ENCODE data around the gene MACC1.

The MACC1 gene

DNA sequence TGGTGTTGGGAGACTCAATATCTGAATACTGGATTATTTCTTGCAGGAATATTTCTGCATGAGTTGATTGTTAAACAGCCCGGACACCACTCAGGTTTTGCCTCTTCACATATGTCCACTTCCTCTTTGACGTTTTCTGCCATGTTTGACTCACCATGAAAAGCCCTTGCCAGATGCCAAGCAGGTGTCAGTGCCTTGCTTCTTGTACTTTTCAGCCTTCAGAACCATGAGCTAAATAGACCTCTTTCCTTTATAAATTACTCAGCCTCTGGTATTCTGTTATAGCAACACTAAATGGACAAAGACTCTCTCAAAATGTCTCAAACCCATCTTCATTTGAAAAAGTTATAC, 24.7 kb upstream of the MACC1 start:
- H3K4me3 ChIP-seq (ENCODE audit: low read depth, low read length) = no peak overlapping the region
- peak; percentile 7 to 24 for DNase-seq
- no peak overlapping the region for H4K12ac ChIP-seq (ENCODE audit: low read depth, low read length)
- peaks cover 1% of the 10 kb centered on the region for H3K9me3 ChIP-seq (ENCODE audit: insufficient read depth, low read depth, low read length)
- no peaks in the 10 kb centered on the region for H3K36me3 ChIP-seq (ENCODE audit: control insufficient read depth in 1 of 2, insufficient read depth in 2 of 2, low read length in 2 of 2)
- WGBS (ENCODE audit: extremely low coverage, insufficient coverage, insufficient read length) = no CpG with 5 or more reads among the region's 2 CpGs
- no peak overlapping the region for H2AFZ ChIP-seq (ENCODE audit: insufficient read depth, low read length, poor library complexity)
- H2BK120ac ChIP-seq (ENCODE audit: insufficient read depth, low read length, poor library complexity) = no peak overlapping the region
- peaks cover 2% of the 10 kb centered on the region for H3K79me1 ChIP-seq (ENCODE audit: low read length)
- no peak overlapping the region for H3K4me2 ChIP-seq (ENCODE audit: low read length)
- no peak overlapping the region for H3K27ac ChIP-seq (ENCODE audit: low read depth, low read length)
- H4K8ac ChIP-seq (ENCODE audit: low read depth, low read length) = no peak overlapping the region
- H3K4me1 ChIP-seq (ENCODE audit: control insufficient read depth in 1 of 2, insufficient read depth in 2 of 2, low read length in 2 of 2) = peaks cover 0 to 2% of the 10 kb centered on the region in 2 experiments
- H2BK12ac ChIP-seq (ENCODE audit: low read length) = no peak overlapping the region
- H3K14ac ChIP-seq (ENCODE audit: low read length) = no peak overlapping the region
- H4K91ac ChIP-seq (ENCODE audit: low read depth, low read length) = no peak overlapping the region
- no peak overlapping the region for H2AK5ac ChIP-seq (ENCODE audit: low read length)
- no peak overlapping the region for H2BK5ac ChIP-seq (ENCODE audit: low read depth, low read length, poor library complexity)
- no peak overlapping the region for H3K9ac ChIP-seq (ENCODE audit: low read length)
- no peaks in the 10 kb centered on the region for H3K27me3 ChIP-seq (ENCODE audit: insufficient read depth, low read length)
- H3K23ac ChIP-seq (ENCODE audit: low read length) = no peak overlapping the region
- H3K79me2 ChIP-seq (ENCODE audit: control insufficient read depth, insufficient read depth, low read length, poor library complexity) = no peaks in the 10 kb centered on the region
- no peak overlapping the region for H3K4ac ChIP-seq (ENCODE audit: low read depth, low read length)
- no peak overlapping the region for H3K18ac ChIP-seq (ENCODE audit: low read length)

DNA sequence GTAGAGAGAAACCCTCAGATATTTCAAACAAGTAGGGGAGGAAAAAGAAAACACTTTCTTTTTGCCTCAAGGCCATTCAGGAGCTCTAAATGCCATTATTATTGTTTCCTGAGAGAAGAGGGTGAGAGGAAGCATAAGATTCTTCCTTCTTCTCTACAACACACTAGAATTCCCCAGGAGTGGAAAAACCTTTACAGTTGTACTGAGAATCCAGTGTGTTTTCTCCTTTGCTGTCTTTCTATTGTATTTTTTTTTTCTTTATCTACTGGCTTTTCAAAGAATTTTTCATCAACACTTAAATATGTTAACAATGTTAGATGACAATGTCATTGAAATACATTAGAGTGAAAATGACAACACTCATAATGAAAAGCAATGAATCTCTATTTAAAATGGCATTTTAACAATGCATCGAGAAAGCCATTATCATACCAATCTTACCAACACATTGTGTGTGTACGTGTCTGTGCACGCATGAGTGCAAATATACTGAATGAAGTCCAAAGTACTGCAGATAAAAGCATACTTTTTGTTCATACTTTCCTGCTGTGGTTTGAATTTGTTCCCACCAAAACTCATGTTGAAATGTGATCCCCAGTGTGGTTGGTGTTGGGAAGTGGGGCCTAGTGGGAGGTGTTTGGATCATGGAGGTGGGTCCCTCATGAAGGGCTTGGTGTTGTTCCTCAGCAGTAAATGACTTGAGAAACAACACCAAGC, 24.2 kb upstream of the MACC1 start:
- H3K36me3 ChIP-seq (ENCODE audit: control insufficient read depth in 1 of 2, insufficient read depth in 2 of 2, low read length in 2 of 2) = no peaks in the 10 kb centered on the region
- no peak overlapping the region for H3K4ac ChIP-seq (ENCODE audit: low read depth, low read length)
- peaks cover 0 to 2% of the 10 kb centered on the region in 2 experiments for H3K4me1 ChIP-seq (ENCODE audit: control insufficient read depth in 1 of 2, insufficient read depth in 2 of 2, low read length in 2 of 2)
- no peak overlapping the region for H4K8ac ChIP-seq (ENCODE audit: low read depth, low read length)
- peak; percentile 32 to 80 for DNase-seq
- no peak overlapping the region for H3K4me3 ChIP-seq (ENCODE audit: low read depth, low read length)
- H3K18ac ChIP-seq (ENCODE audit: low read length) = no peak overlapping the region
- H4K12ac ChIP-seq (ENCODE audit: low read depth, low read length) = no peak overlapping the region
- WGBS (ENCODE audit: extremely low coverage, insufficient coverage, insufficient read length) = no CpG with 5 or more reads among the region's 3 CpGs
- no peak overlapping the region for H4K91ac ChIP-seq (ENCODE audit: low read depth, low read length)
- H2AK5ac ChIP-seq (ENCODE audit: low read length) = no peak overlapping the region
- H3K27me3 ChIP-seq (ENCODE audit: insufficient read depth, low read length) = no peaks in the 10 kb centered on the region
- H3K14ac ChIP-seq (ENCODE audit: low read length) = no peak overlapping the region
- H3K23ac ChIP-seq (ENCODE audit: low read length) = no peak overlapping the region
- H2BK120ac ChIP-seq (ENCODE audit: insufficient read depth, low read length, poor library complexity) = no peak overlapping the region
- H2BK12ac ChIP-seq (ENCODE audit: low read length) = no peak overlapping the region
- no peak overlapping the region for H3K27ac ChIP-seq (ENCODE audit: low read depth, low read length)
- peaks cover 1% of the 10 kb centered on the region for H3K9me3 ChIP-seq (ENCODE audit: insufficient read depth, low read depth, low read length)
- H3K9ac ChIP-seq (ENCODE audit: low read length) = no peak overlapping the region
- no peak overlapping the region for H2AFZ ChIP-seq (ENCODE audit: insufficient read depth, low read length, poor library complexity)
- H2BK5ac ChIP-seq (ENCODE audit: low read depth, low read length, poor library complexity) = no peak overlapping the region
- H3K79me2 ChIP-seq (ENCODE audit: control insufficient read depth, insufficient read depth, low read length, poor library complexity) = no peaks in the 10 kb centered on the region
- H3K79me1 ChIP-seq (ENCODE audit: low read length) = peaks cover 2% of the 10 kb centered on the region
- no peak overlapping the region for H3K4me2 ChIP-seq (ENCODE audit: low read length)

GRCh38 chr7:20240080-20240926, 23.1 kb upstream of the MACC1 start:
- no peak overlapping the region for H4K91ac ChIP-seq (ENCODE audit: low read depth, low read length)
- no peaks in the 10 kb centered on the region for H3K36me3 ChIP-seq (ENCODE audit: control insufficient read depth in 1 of 2, insufficient read depth in 2 of 2, low read length in 2 of 2)
- no CpG with 5 or more reads among the region's 9 CpGs for WGBS (ENCODE audit: extremely low coverage, insufficient coverage, insufficient read length)
- H2AK5ac ChIP-seq (ENCODE audit: low read length) = no peak overlapping the region
- no peak overlapping the region for H3K9ac ChIP-seq (ENCODE audit: low read length)
- peaks cover 0 to 2% of the 10 kb centered on the region in 2 experiments for H3K4me1 ChIP-seq (ENCODE audit: control insufficient read depth in 1 of 2, insufficient read depth in 2 of 2, low read length in 2 of 2)
- H3K27me3 ChIP-seq (ENCODE audit: insufficient read depth, low read length) = no peaks in the 10 kb centered on the region
- H3K9me3 ChIP-seq (ENCODE audit: insufficient read depth, low read depth, low read length) = peaks cover 1% of the 10 kb centered on the region
- H2BK5ac ChIP-seq (ENCODE audit: low read depth, low read length, poor library complexity) = no peak overlapping the region
- DNase-seq = no peak
- H3K4me2 ChIP-seq (ENCODE audit: low read length) = no peak overlapping the region
- H4K8ac ChIP-seq (ENCODE audit: low read depth, low read length) = no peak overlapping the region
- H3K4ac ChIP-seq (ENCODE audit: low read depth, low read length) = no peak overlapping the region
- peaks cover 2% of the 10 kb centered on the region for H3K79me1 ChIP-seq (ENCODE audit: low read length)
- no peak overlapping the region for H2BK12ac ChIP-seq (ENCODE audit: low read length)
- no peak overlapping the region for H3K4me3 ChIP-seq (ENCODE audit: low read depth, low read length)
- H3K14ac ChIP-seq (ENCODE audit: low read length) = no peak overlapping the region
- no peak overlapping the region for H2AFZ ChIP-seq (ENCODE audit: insufficient read depth, low read length, poor library complexity)
- H3K79me2 ChIP-seq (ENCODE audit: control insufficient read depth, insufficient read depth, low read length, poor library complexity) = no peaks in the 10 kb centered on the region
- H3K23ac ChIP-seq (ENCODE audit: low read length) = no peak overlapping the region
- H3K18ac ChIP-seq (ENCODE audit: low read length) = no peak overlapping the region
- H2BK120ac ChIP-seq (ENCODE audit: insufficient read depth, low read length, poor library complexity) = no peak overlapping the region
- no peak overlapping the region for H3K27ac ChIP-seq (ENCODE audit: low read depth, low read length)
- H4K12ac ChIP-seq (ENCODE audit: low read depth, low read length) = no peak overlapping the region

GRCh38 chr7:20238754-20239324, 21.7 kb upstream of the MACC1 start:
- no peak overlapping the region for H3K4me3 ChIP-seq (ENCODE audit: low read depth, low read length)
- H3K36me3 ChIP-seq (ENCODE audit: control insufficient read depth in 1 of 2, insufficient read depth in 2 of 2, low read length in 2 of 2) = no peaks in the 10 kb centered on the region
- no peak overlapping the region for H3K23ac ChIP-seq (ENCODE audit: low read length)
- no peaks in the 10 kb centered on the region for H3K27me3 ChIP-seq (ENCODE audit: insufficient read depth, low read length)
- no peak overlapping the region for H4K91ac ChIP-seq (ENCODE audit: low read depth, low read length)
- peaks cover 0 to 2% of the 10 kb centered on the region in 2 experiments for H3K4me1 ChIP-seq (ENCODE audit: control insufficient read depth in 1 of 2, insufficient read depth in 2 of 2, low read length in 2 of 2)
- H3K4me2 ChIP-seq (ENCODE audit: low read length) = no peak overlapping the region
- H3K9ac ChIP-seq (ENCODE audit: low read length) = no peak overlapping the region
- peak; percentile 54 to 55 for DNase-seq
- WGBS (ENCODE audit: extremely low coverage, insufficient coverage, insufficient read length) = no CpG with 5 or more reads among the region's 7 CpGs
- H3K18ac ChIP-seq (ENCODE audit: low read length) = no peak overlapping the region
- H3K27ac ChIP-seq (ENCODE audit: low read depth, low read length) = no peak overlapping the region
- H2AFZ ChIP-seq (ENCODE audit: insufficient read depth, low read length, poor library complexity) = no peak overlapping the region
- H3K9me3 ChIP-seq (ENCODE audit: insufficient read depth, low read depth, low read length) = peaks cover 1% of the 10 kb centered on the region
- peaks cover 2% of the 10 kb centered on the region for H3K79me1 ChIP-seq (ENCODE audit: low read length)
- H2BK12ac ChIP-seq (ENCODE audit: low read length) = no peak overlapping the region
- H4K8ac ChIP-seq (ENCODE audit: low read depth, low read length) = no peak overlapping the region
- H2BK5ac ChIP-seq (ENCODE audit: low read depth, low read length, poor library complexity) = no peak overlapping the region
- no peak overlapping the region for H3K4ac ChIP-seq (ENCODE audit: low read depth, low read length)
- H2AK5ac ChIP-seq (ENCODE audit: low read length) = no peak overlapping the region
- no peak overlapping the region for H4K12ac ChIP-seq (ENCODE audit: low read depth, low read length)
- no peak overlapping the region for H3K14ac ChIP-seq (ENCODE audit: low read length)
- H2BK120ac ChIP-seq (ENCODE audit: insufficient read depth, low read length, poor library complexity) = no peak overlapping the region
- H3K79me2 ChIP-seq (ENCODE audit: control insufficient read depth, insufficient read depth, low read length, poor library complexity) = no peaks in the 10 kb centered on the region
